Left ventricle myocardium inferior (tissue), 1 donor: ENCODE results near the gene LRRC40. TPM values are rescaled to one million over a fixed set of nuclear protein-coding genes. Genes with fewer than 3 reads are reported as not detected.
A peak's percentile ranks its signal among the peaks of the same experiment; 100 is the strongest.

Experiments used
- DNase-seq: peaks from one replicate; pipeline ENCODE4 v3.0.0-alpha.2; 2020
- H3K27ac ChIP-seq: fragments of 200-600 bp; replicated peaks from 2 replicates; pipeline ENCODE4 v1.8.0; 2021
- H3K27me3 ChIP-seq: fragments of 200-600 bp; 2 replicates; pipeline ENCODE4 v1.8.0; 2021; ENCODE audit warnings: low read depth
- H3K36me3 ChIP-seq: fragments of 200-600 bp; 2 replicates; pipeline ENCODE4 v1.8.0; 2021
- H3K4me1 ChIP-seq: fragments of 200-600 bp; 2 replicates; pipeline ENCODE4 v1.8.0; 2021
- H3K4me3 ChIP-seq: fragments of 200-600 bp; 2 replicates; pipeline ENCODE4 v1.8.0; 2021; ENCODE audit warnings: mild to moderate bottlenecking, moderate library complexity
- H3K9me3 ChIP-seq: fragments of 200-600 bp; replicated peaks from 2 replicates; pipeline ENCODE4 v1.8.0; 2021
- CTCF ChIP-seq: fragments of 200-600 bp; IDR thresholded peaks from 2 replicates; pipeline ENCODE4 v1.8.0; 2021; ENCODE audit warnings: antibody characterized with exemption, mild to moderate bottlenecking, borderline replicate concordance
- intact Hi-C: fragments of 100-400 bp; cut with micrococcal nuclease; formaldehyde crosslinking; loops from one replicate; pipeline ENCODE4 v1.11.0; 2022
- total RNA-seq: library from RNA; stranded (reverse); fragmentation: NEBNext Ultra II Directional; extraction: Animal tissue kit (Norgen Biotek cat#: 25700); gene quantifications from one replicate; pipeline ENCODE4 v1.2.1, GENCODE V29; 2021
- donor health status: DM: no; HTN: yes; CAD: no; lungs with severe emphysema.

LRRC40 gene
- total RNA-seq, 1 donor from 2014 or later = 9.0 TPM

- Histone ChIP-seq H3K36me3 (peaks cover 52% of the 10 kb centered on the region), H3K4me1 (no peaks in the 10 kb centered on the region), H3K4me3 (no peak overlapping the region), H3K27me3 (no peaks in the 10 kb centered on the region), H3K9me3 (no peaks in the 10 kb centered on the region), H3K27ac (no peak overlapping the region)
- DNase-seq = no peak
- intact Hi-C loops = no loop called here
- no peak for TF ChIP-seq CTCF
These were observed 54.9 kb downstream of the LRRC40 start for GRCh38 chr1:70150444-70150843.

GRCh38 chr1:70146488-70146887 is 58.9 kb downstream of the LRRC40 start:
- H3K27me3 ChIP-seq = no peaks in the 10 kb centered on the region
- TF ChIP-seq CTCF = no peak
- no peaks in the 10 kb centered on the region for H3K9me3 ChIP-seq
- peaks cover 9% of the 10 kb centered on the region for H3K4me1 ChIP-seq
- H3K27ac ChIP-seq = no peak overlapping the region
- peaks cover 54% of the 10 kb centered on the region for H3K36me3 ChIP-seq
- intact Hi-C loops = no loop called here
- no peak for DNase-seq
- no peak overlapping the region for H3K4me3 ChIP-seq

GRCh38 chr1:70143048-70143659 is 62.2 kb downstream of the LRRC40 start:
- intact Hi-C loops = no loop called here
- no peaks in the 10 kb centered on the region for H3K9me3 ChIP-seq
- DNase-seq = no peak
- H3K36me3 ChIP-seq = peaks cover 36% of the 10 kb centered on the region
- H3K27ac ChIP-seq = no peak overlapping the region
- H3K4me3 ChIP-seq = no peak overlapping the region
- H3K27me3 ChIP-seq = no peaks in the 10 kb centered on the region
- peaks cover 27% of the 10 kb centered on the region for H3K4me1 ChIP-seq
- peak; percentile 35 for TF ChIP-seq CTCF

GRCh38 chr1:70142075-70142474 is 63.3 kb downstream of the LRRC40 start:
- TF ChIP-seq CTCF = peak; percentile 37
- Histone ChIP-seq H3K36me3 (peaks cover 26% of the 10 kb centered on the region), H3K27me3 (no peaks in the 10 kb centered on the region), H3K9me3 (no peaks in the 10 kb centered on the region), H3K4me1 (peaks cover 27% of the 10 kb centered on the region), H3K4me3 (no peak overlapping the region), H3K27ac (no peak overlapping the region)
- intact Hi-C loops = no loop called here
- DNase-seq = no peak

- DNase-seq = no peak
- intact Hi-C loops = no loop called here
- peaks cover 27% of the 10 kb centered on the region for H3K4me1 ChIP-seq
- H3K27ac ChIP-seq = no peak overlapping the region
- H3K27me3 ChIP-seq = no peaks in the 10 kb centered on the region
- no peak overlapping the region for H3K4me3 ChIP-seq
- H3K36me3 ChIP-seq = peaks cover 14% of the 10 kb centered on the region
- no peak for TF ChIP-seq CTCF
- H3K9me3 ChIP-seq = no peaks in the 10 kb centered on the region
These were observed 64.5 kb downstream of the LRRC40 start for GRCh38 chr1:70140894-70141293.
